BLaER1 treated with 17β-estradiol and CSF1 and Interleukin-3, amounts not matched to agents 10 nM and 100 nM (cell line): Measurements from ENCODE around the gene RB1.

Experiments
- H3K27ac ChIP-seq, 11 experiments: shearing (Covaris generic); formaldehyde crosslinking; 2 replicates each; pipeline ENCODE4 v1.8.1; 2022
- H3K27me3 ChIP-seq, 11 experiments: shearing (Covaris generic); formaldehyde crosslinking; 2 replicates each; pipeline ENCODE4 v1.8.1; 2022
- H3K36me3 ChIP-seq, 11 experiments: shearing (Covaris generic); formaldehyde crosslinking; 2 replicates each; pipeline ENCODE4 v1.8.1; 2022
- H3K4me1 ChIP-seq, 10 experiments: shearing (Covaris generic); formaldehyde crosslinking; 2 replicates each; pipeline ENCODE4 v1.8.1; 2022
- H3K4me2 ChIP-seq, 11 experiments: shearing (Covaris generic); formaldehyde crosslinking; 2 replicates each; pipeline ENCODE4 v1.8.1; 2022
- H3K4me3 ChIP-seq, 10 experiments: shearing (Covaris generic); formaldehyde crosslinking; 2 replicates each; pipeline ENCODE4 v1.8.1; 2022
- H3K9ac ChIP-seq, 11 experiments: shearing (Covaris generic); formaldehyde crosslinking; 2 replicates each; pipeline ENCODE4 v1.8.1; 2022
- H3K9me3 ChIP-seq, 11 experiments: shearing (Covaris generic); formaldehyde crosslinking; replicated peaks in 1 of 11; 2 replicates each; pipeline ENCODE4 v1.8.1; 2022
- H4K20me1 ChIP-seq, 11 experiments: shearing (Covaris generic); formaldehyde crosslinking; 2 replicates each; pipeline ENCODE4 v1.8.1; 2022
- Cebpa-rat ChIP-seq, 11 experiments: shearing (Covaris generic); IDR thresholded peaks; 2 replicates each; pipeline ENCODE4 v1.8.1; 2022

Gene RB1

GRCh38 chr13:48281556-48281955, 22.0 kb upstream of the RB1 start:
- H3K4me1 ChIP-seq, result peaks cover 3 to 9% (median 6%) of the 10 kb centered on the region in 10 experiments; a peak in 17 of 20 replicates
- H3K4me3 ChIP-seq, result no peak overlapping the region
- no peak overlapping the region for H3K27ac ChIP-seq
- H4K20me1 ChIP-seq, result no peaks in the 10 kb centered on the region
- TF ChIP-seq Cebpa-rat (IDR thresholded peaks at IDR 0.05), result no peak
- H3K4me2 ChIP-seq, result no peak overlapping the region
- H3K9ac ChIP-seq, result no peak overlapping the region
- no peaks in the 10 kb centered on the region for H3K27me3 ChIP-seq
- H3K36me3 ChIP-seq, result no peaks in the 10 kb centered on the region
- peaks cover 0 to 3% (median 0%) of the 10 kb centered on the region in 11 experiments; a peak in 2 of 22 replicates for H3K9me3 ChIP-seq

- Histone ChIP-seq H3K9me3 (no peaks in the 10 kb centered on the region), H4K20me1 (no peaks in the 10 kb centered on the region), H3K36me3 (no peaks in the 10 kb centered on the region), H3K27me3 (no peaks in the 10 kb centered on the region), H3K9ac (no peak overlapping the region), H3K4me3 (no peak overlapping the region), H3K4me1 (peaks cover 4 to 19% (median 11%) of the 10 kb centered on the region in 10 experiments; a peak in 17 of 20 replicates), H3K4me2 (no peak overlapping the region), H3K27ac (no peak overlapping the region)
- no peak for TF ChIP-seq Cebpa-rat (IDR thresholded peaks at IDR 0.05)
These were observed 11.8 kb upstream of the RB1 start for GRCh38 chr13:48291730-48292129.

GRCh38 chr13:48292650-48293049, 10.9 kb upstream of the RB1 start:
- Histone ChIP-seq H3K4me3 (no peak overlapping the region), H3K9me3 (no peaks in the 10 kb centered on the region), H3K27me3 (no peaks in the 10 kb centered on the region), H3K9ac (no peak overlapping the region), H3K36me3 (no peaks in the 10 kb centered on the region), H3K27ac (no peak overlapping the region), H4K20me1 (no peaks in the 10 kb centered on the region), H3K4me1 (peaks cover 0 to 14% (median 3%) of the 10 kb centered on the region in 10 experiments; a peak in 11 of 20 replicates), H3K4me2 (no peak overlapping the region)
- no peak for TF ChIP-seq Cebpa-rat (IDR thresholded peaks at IDR 0.05)

GRCh38 chr13:48294653-48295052, 8.9 kb upstream of the RB1 start:
- Histone ChIP-seq H4K20me1 (no peaks in the 10 kb centered on the region), H3K9ac (no peak overlapping the region), H3K4me2 (no peak overlapping the region), H3K36me3 (no peaks in the 10 kb centered on the region), H3K9me3 (no peaks in the 10 kb centered on the region), H3K4me1 (peaks cover 0 to 17% (median 2%) of the 10 kb centered on the region in 10 experiments; a peak in 7 of 20 replicates), H3K27me3 (no peaks in the 10 kb centered on the region), H3K27ac (no peak overlapping the region), H3K4me3 (no peak overlapping the region)
- TF ChIP-seq Cebpa-rat (IDR thresholded peaks at IDR 0.05), result no peak

GRCh38 chr13:48295271-48295670, 8.3 kb upstream of the RB1 start:
- Histone ChIP-seq H3K27ac (no peak overlapping the region), H3K27me3 (no peaks in the 10 kb centered on the region), H3K36me3 (no peaks in the 10 kb centered on the region), H3K4me2 (no peak overlapping the region), H3K9me3 (no peaks in the 10 kb centered on the region), H3K9ac (no peak overlapping the region), H3K4me1 (peaks cover 0 to 20% (median 3%) of the 10 kb centered on the region in 10 experiments; a peak in 7 of 20 replicates), H4K20me1 (no peaks in the 10 kb centered on the region), H3K4me3 (no peak overlapping the region)
- TF ChIP-seq Cebpa-rat (IDR thresholded peaks at IDR 0.05), result no peak

GRCh38 chr13:48296528-48296927, 7.0 kb upstream of the RB1 start:
- H3K36me3 ChIP-seq, result no peaks in the 10 kb centered on the region
- TF ChIP-seq Cebpa-rat (IDR thresholded peaks at IDR 0.05), result no peak
- peaks cover 0 to 20% (median 3%) of the 10 kb centered on the region in 10 experiments; a peak in 7 of 20 replicates for H3K4me1 ChIP-seq
- no peaks in the 10 kb centered on the region for H4K20me1 ChIP-seq
- no peak overlapping the region for H3K9ac ChIP-seq
- peak overlapping the region in 5 of 11 experiments; percentile 8 to 25 (median 13); a peak in 4 of 22 replicates for H3K4me2 ChIP-seq
- no peak overlapping the region for H3K27ac ChIP-seq
- H3K4me3 ChIP-seq, result no peak overlapping the region
- H3K27me3 ChIP-seq, result no peaks in the 10 kb centered on the region
- no peaks in the 10 kb centered on the region for H3K9me3 ChIP-seq

- peaks cover 4 to 23% (median 6%) of the 10 kb centered on the region in 10 experiments; a peak in 18 of 20 replicates for H3K4me1 ChIP-seq
- H3K4me3 ChIP-seq, result no peak overlapping the region
- no peaks in the 10 kb centered on the region for H4K20me1 ChIP-seq
- H3K36me3 ChIP-seq, result no peaks in the 10 kb centered on the region
- H3K27ac ChIP-seq, result no peak overlapping the region
- no peak overlapping the region; a peak in 1 of 22 replicates for H3K4me2 ChIP-seq
- no peaks in the 10 kb centered on the region for H3K27me3 ChIP-seq
- no peak overlapping the region for H3K9ac ChIP-seq
- no peak for TF ChIP-seq Cebpa-rat (IDR thresholded peaks at IDR 0.05)
- no peaks in the 10 kb centered on the region for H3K9me3 ChIP-seq
These were observed 6.3 kb upstream of the RB1 start for GRCh38 chr13:48297131-48297786.

GRCh38 chr13:48299591-48299990, 4.0 kb upstream of the RB1 start:
- H3K27ac ChIP-seq, result no peak overlapping the region
- no peak overlapping the region for H3K9ac ChIP-seq
- TF ChIP-seq Cebpa-rat (IDR thresholded peaks at IDR 0.05), result no peak
- H3K9me3 ChIP-seq, result no peaks in the 10 kb centered on the region
- H3K4me3 ChIP-seq, result no peak overlapping the region
- peaks cover 12 to 30% (median 16%) of the 10 kb centered on the region in 10 experiments; a peak in 19 of 20 replicates for H3K4me1 ChIP-seq
- peak overlapping the region in 3 of 11 experiments; percentile 26 to 44 (median 30); a peak in 4 of 22 replicates for H3K4me2 ChIP-seq
- H3K36me3 ChIP-seq, result no peaks in the 10 kb centered on the region
- no peaks in the 10 kb centered on the region for H3K27me3 ChIP-seq
- no peaks in the 10 kb centered on the region for H4K20me1 ChIP-seq

GRCh38 chr13:48302871-48303358, 636 bp upstream of the RB1 start:
- H3K9ac ChIP-seq, result peak overlapping the region; percentile 99 to 100 (median 100)

More at GRCh38 chr13:48302871-48303358, 636 bp upstream of the RB1 start:
- peak overlapping the region; percentile 92 to 98 (median 94) for H3K4me3 ChIP-seq
- H4K20me1 ChIP-seq, result peaks cover 0 to 28% (median 0%) of the 10 kb centered on the region in 11 experiments; a peak in 5 of 22 replicates
- peaks cover 9 to 29% (median 27%) of the 10 kb centered on the region in 11 experiments; a peak in 21 of 22 replicates for H3K36me3 ChIP-seq
- H3K4me2 ChIP-seq, result peak overlapping the region; percentile 76 to 96 (median 87)
- TF ChIP-seq Cebpa-rat (IDR thresholded peaks at IDR 0.05), result no peak
- H3K9me3 ChIP-seq, result peaks cover 0 to 28% (median 25%) of the 10 kb centered on the region in 11 experiments; a peak in 17 of 22 replicates
- H3K27me3 ChIP-seq, result no peaks in the 10 kb centered on the region
- H3K27ac ChIP-seq, result peak overlapping the region; percentile 99 to 100 (median 100)
- H3K4me1 ChIP-seq, result peaks cover 19 to 44% (median 28%) of the 10 kb centered on the region in 10 experiments
